ENCODE data around the gene MAST3. TPM values are rescaled to one million over a fixed set of nuclear protein-coding genes. Genes with fewer than 3 reads are reported as not detected.

MAST3 gene
- total RNA-seq, 1 experiment from 2014 or later, result 10.4 TPM

GRCh38 chr19:18155095-18156087 is 57.8 kb downstream of the MAST3 start:
- H3K4me1 ChIP-seq (ENCODE audit: insufficient read depth, low read length), result no peaks in the 10 kb centered on the region
- H3K79me1 ChIP-seq (ENCODE audit: insufficient read depth, low read depth, low read length, poor library complexity, severe bottlenecking), result no peaks in the 10 kb centered on the region
- H2BK12ac ChIP-seq (ENCODE audit: insufficient read length, low read depth, low read length), result no peak overlapping the region
- H2AK5ac ChIP-seq (ENCODE audit: insufficient read length, low read length), result no peak overlapping the region
- no peaks in the 10 kb centered on the region for H3K27me3 ChIP-seq (ENCODE audit: insufficient read depth, low read length)
- no peak for DNase-seq
- Mint-ChIP-seq H3K9me3 (no peaks in the 10 kb centered on the region), H3K4me1 (peaks cover 15 to 32% of the 10 kb centered on the region in 2 experiments), H3K4me3 (peak overlapping the region in 1 of 2 experiments; percentile 38; a peak in 1 of 5 replicates), H3K27ac (no peak overlapping the region), H3K27me3 (ENCODE audit: low read depth) (no peaks in the 10 kb centered on the region), H3K36me3 (ENCODE audit: insufficient read depth in 1 of 3, low read depth in 3 of 3) (peaks cover 6 to 12% (median 11%) of the 10 kb centered on the region in 3 experiments; a peak in 5 of 7 replicates)
- H4K8ac ChIP-seq (replicated peaks; ENCODE audit: insufficient read length, low read depth, low read length), result no peak overlapping the region
- no peak overlapping the region for H2BK120ac ChIP-seq (ENCODE audit: low read depth, low read length, poor library complexity, severe bottlenecking)
- H3K79me2 ChIP-seq (ENCODE audit: insufficient read depth, low read length), result no peaks in the 10 kb centered on the region
- H2BK5ac ChIP-seq (ENCODE audit: insufficient read length, low read length), result no peak overlapping the region
- H2BK20ac ChIP-seq (ENCODE audit: low read depth, low read length, poor library complexity, severe bottlenecking), result no peak overlapping the region
- no peak overlapping the region for H3K27ac ChIP-seq (ENCODE audit: insufficient read length, low read depth, low read length)
- H3K23me2 ChIP-seq (ENCODE audit: insufficient read length, low read depth, low read length, poor library complexity, severe bottlenecking), result peaks cover 8% of the 10 kb centered on the region
- WGBS (ENCODE audit: extremely low coverage, insufficient read length, low lambda C conversion rate), result no CpG with 5 or more reads among the region's 43 CpGs
- no peak overlapping the region for H3K56ac ChIP-seq (ENCODE audit: insufficient read length, low read depth, low read length)
- H3K18ac ChIP-seq (ENCODE audit: insufficient read length, low read depth, low read length), result no peak overlapping the region
- no peak overlapping the region for H3K14ac ChIP-seq (ENCODE audit: insufficient read depth, low read length)
- peaks cover 4% of the 10 kb centered on the region for H4K20me1 ChIP-seq (ENCODE audit: control insufficient read depth, insufficient read depth, insufficient read length)
- no peaks in the 10 kb centered on the region for H3K9me3 ChIP-seq (ENCODE audit: control insufficient read depth, low read depth, low read length)
- H2BK15ac ChIP-seq (ENCODE audit: low read depth, low read length), result no peak overlapping the region
- H3K23ac ChIP-seq (ENCODE audit: insufficient read length, low read depth, low read length), result no peak overlapping the region
- H3K4ac ChIP-seq (ENCODE audit: low read depth, low read length), result no peak overlapping the region
- H4K5ac ChIP-seq (ENCODE audit: insufficient read length, low read depth, low read length), result no peak overlapping the region
- no peak overlapping the region for H3T11ph ChIP-seq (ENCODE audit: low read length)
- no peak overlapping the region for H4K91ac ChIP-seq (ENCODE audit: insufficient read length, low read depth, low read length)
- no peak for TF ChIP-seq CTCF (conservative IDR thresholded peaks at IDR 0.05)
- no peak overlapping the region for H3K9ac ChIP-seq (ENCODE audit: extremely low read depth, insufficient read length, low read length)
- H2AFZ ChIP-seq (ENCODE audit: low read length), result no peak overlapping the region
- no peak overlapping the region for H3K4me2 ChIP-seq (ENCODE audit: insufficient read depth, insufficient read length, low read length)

Data from H9 (cell line).